Measurements from ENCODE around the gene CDHR1.
"Not testable (repeated sequence)": the region's sequence is repeated elsewhere in the genome, so short reads cannot be mapped to it uniquely, and the experiment has no call there.

DNA sequence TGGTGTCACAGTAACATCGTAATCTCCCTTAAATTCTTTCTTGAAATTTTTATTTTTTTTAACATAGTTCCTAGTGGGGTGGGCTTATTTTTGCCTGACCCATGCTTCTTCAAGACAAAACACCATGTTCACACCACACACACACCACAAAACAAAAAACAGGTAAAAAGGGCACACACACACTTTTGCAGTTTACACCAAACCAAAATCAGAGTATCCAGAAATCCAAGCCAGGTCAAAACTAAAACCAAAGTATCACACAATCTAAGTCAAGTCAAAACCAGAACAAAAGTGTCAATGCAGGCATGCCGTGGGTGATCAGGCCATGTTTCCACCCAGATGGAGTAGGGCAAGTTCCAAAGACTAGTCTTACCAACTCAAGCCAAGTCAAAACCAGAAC lies 23.1 kb upstream of the CDHR1 start:
- TF ChIP-seq, protein P1, sequence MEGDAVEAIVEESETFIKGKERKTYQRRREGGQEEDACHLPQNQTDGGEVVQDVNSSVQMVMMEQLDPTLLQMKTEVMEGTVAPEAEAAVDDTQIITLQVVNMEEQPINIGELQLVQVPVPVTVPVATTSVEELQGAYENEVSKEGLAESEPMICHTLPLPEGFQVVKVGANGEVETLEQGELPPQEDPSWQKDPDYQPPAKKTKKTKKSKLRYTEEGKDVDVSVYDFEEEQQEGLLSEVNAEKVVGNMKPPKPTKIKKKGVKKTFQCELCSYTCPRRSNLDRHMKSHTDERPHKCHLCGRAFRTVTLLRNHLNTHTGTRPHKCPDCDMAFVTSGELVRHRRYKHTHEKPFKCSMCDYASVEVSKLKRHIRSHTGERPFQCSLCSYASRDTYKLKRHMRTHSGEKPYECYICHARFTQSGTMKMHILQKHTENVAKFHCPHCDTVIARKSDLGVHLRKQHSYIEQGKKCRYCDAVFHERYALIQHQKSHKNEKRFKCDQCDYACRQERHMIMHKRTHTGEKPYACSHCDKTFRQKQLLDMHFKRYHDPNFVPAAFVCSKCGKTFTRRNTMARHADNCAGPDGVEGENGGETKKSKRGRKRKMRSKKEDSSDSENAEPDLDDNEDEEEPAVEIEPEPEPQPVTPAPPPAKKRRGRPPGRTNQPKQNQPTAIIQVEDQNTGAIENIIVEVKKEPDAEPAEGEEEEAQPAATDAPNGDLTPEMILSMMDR (IDR thresholded peaks at IDR 0.05): not testable (repeated sequence)
- not testable (repeated sequence) for TF ChIP-seq POLR2A (IDR thresholded peaks at IDR 0.05)

Data from stomach (tissue), 4 donors.